Neural cell (in vitro differentiated cells): Measurements from ENCODE around the gene ADGRF1. TPM values are rescaled to one million over a fixed set of nuclear protein-coding genes. Genes with fewer than 3 reads are reported as not detected.

Experiments used
- H2AFZ ChIP-seq: fragments of 200-600, 300-800 bp; sonication (generic), shearing (Covaris generic); 2 replicates; pipeline ENCODE4 v1.6.0; 2014; ENCODE audit warnings: low read depth, mild to moderate bottlenecking, antibody characterized with exemption, low read length, moderate library complexity
- H3F3A ChIP-seq: fragments of 200-600 bp; shearing (Covaris generic); 2 replicates; pipeline ENCODE4 v1.6.1; 2016; ENCODE audit warnings: mild to moderate bottlenecking, moderate library complexity, mixed read lengths, antibody characterized with exemption, low read length; ENCODE audit not compliant: insufficient read depth, poor library complexity, severe bottlenecking
- H3K27ac ChIP-seq: fragments of 200-600, 300-800 bp; sonication (generic), shearing (Covaris generic); 2 replicates; pipeline ENCODE4 v1.5.1; 2014; ENCODE audit warnings: mild to moderate bottlenecking, low read length, moderate library complexity
- H3K27me3 ChIP-seq: fragments of 300-800, 200-600 bp; sonication (generic), shearing (Covaris generic); 2 replicates; pipeline ENCODE4 v1.6.0; 2014; ENCODE audit warnings: mild to moderate bottlenecking, low read depth, low read length, moderate library complexity; ENCODE audit not compliant: insufficient read depth
- H3K36me3 ChIP-seq: fragments of 300-800, 200-600 bp; sonication (generic), shearing (Covaris generic); 2 replicates; pipeline ENCODE4 v1.5.1; 2014; ENCODE audit warnings: mild to moderate bottlenecking, antibody characterized with exemption, low read length, moderate library complexity; ENCODE audit not compliant: insufficient read depth
- H3K4me2 ChIP-seq: fragments of 300-800, 200-600 bp; sonication (generic), shearing (Covaris generic); 2 replicates; pipeline ENCODE4 v1.6.0; 2014; ENCODE audit warnings: mild to moderate bottlenecking, low read length
- H3K4me3 ChIP-seq: fragments of 300-800, 200-600 bp; sonication (generic), shearing (Covaris generic); 2 replicates; pipeline ENCODE4 v1.5.1; 2014; ENCODE audit warnings: mild to moderate bottlenecking, low read length, moderate library complexity
- H3K79me2 ChIP-seq: fragments of 200-600 bp; shearing (Covaris generic); replicated peaks from 2 replicates; pipeline ENCODE4 v1.6.0; 2014; ENCODE audit warnings: mild to moderate bottlenecking, low read length, moderate library complexity; ENCODE audit not compliant: insufficient read depth
- H3K9ac ChIP-seq: fragments of 300-800, 200-600 bp; sonication (generic), shearing (Covaris generic); 2 replicates; pipeline ENCODE4 v1.6.1; 2016; ENCODE audit warnings: mild to moderate bottlenecking, low read length, mixed read lengths
- H3K9me2 ChIP-seq: fragments of 200-600 bp; shearing (Covaris generic); 2 replicates; pipeline ENCODE4 v1.6.1; 2016; ENCODE audit warnings: mild to moderate bottlenecking, low read length, mixed read lengths; ENCODE audit not compliant: insufficient read depth
- H3K9me3 ChIP-seq: fragments of 200-600, 300-800 bp; sonication (generic), shearing (Covaris generic); 2 replicates; pipeline ENCODE4 v1.6.1; 2016; ENCODE audit warnings: mild to moderate bottlenecking, mixed run types, low read length, moderate library complexity, mixed read lengths
- H4K20me1 ChIP-seq: fragments of 200-600 bp; shearing (Covaris generic); 2 replicates; pipeline ENCODE4 v1.6.1; 2016; ENCODE audit warnings: mild to moderate bottlenecking, mixed run types; ENCODE audit not compliant: insufficient read depth
- CTCF ChIP-seq: fragments of 450-650 bp; IDR thresholded peaks from 2 replicates; pipeline ENCODE4 v1.5.1; 2014; ENCODE audit warnings: antibody characterized with exemption, mild to moderate bottlenecking, moderate library complexity; ENCODE audit not compliant: poor library complexity, severe bottlenecking
- EP300 ChIP-seq: fragments of 450-650 bp; conservative IDR thresholded peaks from 2 replicates; pipeline ENCODE4 v1.6.1; 2014; ENCODE audit warnings: antibody characterized with exemption, mild to moderate bottlenecking, moderate library complexity; ENCODE audit not compliant: poor library complexity, severe bottlenecking
- EZH2 ChIP-seq: fragments of 200-600, 300-800 bp; shearing (Covaris generic), sonication (generic); IDR thresholded peaks from 2 replicates; pipeline ENCODE4 v1.6.1; 2014; ENCODE audit warnings: antibody characterized with exemption, low read length, borderline replicate concordance, mild to moderate bottlenecking; ENCODE audit not compliant: insufficient read depth, poor library complexity, severe bottlenecking
- MXI1 ChIP-seq: fragments of 450-650 bp; conservative IDR thresholded peaks from 2 replicates; pipeline ENCODE4 v1.6.1; 2014; ENCODE audit warnings: antibody characterized with exemption, mild to moderate bottlenecking; ENCODE audit not compliant: poor library complexity, severe bottlenecking
- POLR2AphosphoS5 ChIP-seq: IDR thresholded peaks from 2 replicates; pipeline ENCODE4 v1.6.1; 2012
- RAD21 ChIP-seq: fragments of 450-650 bp; conservative IDR thresholded peaks from 2 replicates; pipeline ENCODE4 v1.6.1; 2014; ENCODE audit warnings: antibody characterized with exemption, mild to moderate bottlenecking, moderate library complexity
- REST ChIP-seq: IDR thresholded peaks from 2 replicates; pipeline ENCODE4 v1.6.1; 2012; ENCODE audit warnings: borderline replicate concordance
- SMC3 ChIP-seq: fragments of 450-650 bp; conservative IDR thresholded peaks from 2 replicates; pipeline ENCODE4 v1.6.1; 2014; ENCODE audit warnings: antibody characterized with exemption, mild to moderate bottlenecking, moderate library complexity; ENCODE audit not compliant: poor library complexity
- TAF1 ChIP-seq: IDR thresholded peaks from 2 replicates; pipeline ENCODE4 v1.6.1; 2012; ENCODE audit warnings: low read depth
- polyA plus RNA-seq: library from polyadenylated mRNA; depleted of rRNA; stranded (reverse); fragments of >200 nt; gene quantifications from 2 replicates; pipeline ENCODE4 v1.2.3, GENCODE V29; 2014

Gene ADGRF1
- polyA plus RNA-seq, 1 donor from 2014 or later = not detected

GRCh38 chr6:47075741-47076421 is 33.7 kb upstream of the ADGRF1 start:
- Histone ChIP-seq H4K20me1 (no peaks in the 10 kb centered on the region), H2AFZ (no peak overlapping the region), H3K27me3 (no peaks in the 10 kb centered on the region), H3K4me2 (no peak overlapping the region), H3K9ac (no peak overlapping the region), H3K79me2 (no peaks in the 10 kb centered on the region), H3F3A (no peaks in the 10 kb centered on the region), H3K36me3 (no peaks in the 10 kb centered on the region), H3K27ac (peak overlapping the region; percentile 24), H3K9me2 (no peaks in the 10 kb centered on the region), H3K4me3 (peak overlapping the region; percentile 5), H3K9me3 (no peaks in the 10 kb centered on the region)
- TF ChIP-seq EP300 (no peak), POLR2AphosphoS5 (peak; percentile 23)

- H2AFZ ChIP-seq = no peak overlapping the region
- H3K9ac ChIP-seq = no peak overlapping the region
- no peaks in the 10 kb centered on the region for H3K79me2 ChIP-seq
- peak overlapping the region; percentile 24 for H3K27ac ChIP-seq
- H3K27me3 ChIP-seq = no peaks in the 10 kb centered on the region
- no peaks in the 10 kb centered on the region for H3K36me3 ChIP-seq
- no peaks in the 10 kb centered on the region for H3F3A ChIP-seq
- no peaks in the 10 kb centered on the region for H4K20me1 ChIP-seq
- no peak overlapping the region for H3K4me2 ChIP-seq
- H3K9me3 ChIP-seq = no peaks in the 10 kb centered on the region
- no peak for TF ChIP-seq EZH2
- no peak for TF ChIP-seq RAD21
- no peak for TF ChIP-seq TAF1
- TF ChIP-seq EP300 = no peak
- TF ChIP-seq MXI1 = no peak
- TF ChIP-seq POLR2AphosphoS5 = no peak
- TF ChIP-seq REST = no peak
- TF ChIP-seq CTCF = no peak
- no peak for TF ChIP-seq SMC3
- no peak overlapping the region for H3K4me3 ChIP-seq
- H3K9me2 ChIP-seq = no peaks in the 10 kb centered on the region
These were observed 33.0 kb upstream of the ADGRF1 start for GRCh38 chr6:47075168-47075567.
